HG03060 (cell line): ENCODE measurements around the gene ZBTB20.
"Not testable (repeated sequence)": the region's sequence is repeated elsewhere in the genome, so short reads cannot be mapped to it uniquely, and the experiment has no call there.

Source experiments
- ATAC-seq: cut with Tn5 transposase; IDR thresholded peaks from one replicate; pipeline ENCODE4 v1.9.1; 2021; ENCODE audit warnings: low read depth, moderate number of reproducible peaks; ENCODE audit not compliant: unreplicated experiment

The ZBTB20 gene

DNA sequence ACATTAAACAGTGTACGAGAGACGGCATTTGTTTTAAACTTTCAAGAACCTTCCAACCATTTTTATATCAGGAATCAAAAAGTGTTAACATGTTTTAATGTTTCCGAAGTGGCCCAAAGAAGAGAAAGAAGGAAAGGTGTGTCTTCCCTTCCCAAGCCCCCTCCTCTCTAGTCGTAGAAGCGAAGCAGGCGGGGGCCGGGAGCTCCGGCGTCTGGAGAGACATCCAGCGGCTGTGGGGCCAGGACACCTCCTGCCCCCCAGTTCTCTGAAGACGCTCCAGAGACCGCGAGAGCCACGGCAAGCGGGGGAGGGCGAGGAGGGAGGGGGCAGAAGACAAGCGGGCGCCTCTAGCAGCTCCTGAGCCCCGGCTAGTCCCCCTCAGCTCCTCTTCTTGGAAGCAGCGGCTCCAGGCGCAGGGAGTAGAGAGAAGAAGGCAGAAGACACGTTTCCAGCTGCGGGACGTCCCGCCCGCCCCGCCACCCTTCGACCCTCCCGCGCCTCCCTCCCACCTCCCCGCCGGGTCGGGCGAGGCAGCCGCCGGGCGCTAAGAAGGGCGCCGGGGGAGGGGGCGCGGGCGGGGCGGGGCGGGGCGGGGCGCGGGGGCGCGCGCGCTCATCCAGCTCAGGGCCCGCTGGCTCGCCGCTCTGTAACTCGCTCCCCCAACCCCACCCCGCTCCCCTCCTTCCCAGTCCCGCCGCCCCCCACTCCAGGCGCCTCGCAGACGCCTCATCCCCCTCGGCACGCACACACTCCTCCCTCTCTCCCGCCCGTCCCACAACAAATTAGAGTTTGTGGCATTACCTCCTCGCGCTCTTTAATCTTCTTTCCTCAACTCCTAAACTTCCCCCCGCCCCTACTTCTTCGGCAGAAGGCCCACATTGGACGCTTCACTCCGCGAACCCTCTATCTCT is at the start of gene ZBTB20:
Gene ZBTB20 (minus strand): TSS at position 871 of the 911 bp plus-strand sequence.
- ATAC-seq = no peak

GRCh38 chr3:115194476-115194875 is 47.4 kb upstream of the ZBTB20 start:
- no peak for ATAC-seq

GRCh38 chr3:115190747-115191146 is 43.7 kb upstream of the ZBTB20 start:
- no peak for ATAC-seq

DNA sequence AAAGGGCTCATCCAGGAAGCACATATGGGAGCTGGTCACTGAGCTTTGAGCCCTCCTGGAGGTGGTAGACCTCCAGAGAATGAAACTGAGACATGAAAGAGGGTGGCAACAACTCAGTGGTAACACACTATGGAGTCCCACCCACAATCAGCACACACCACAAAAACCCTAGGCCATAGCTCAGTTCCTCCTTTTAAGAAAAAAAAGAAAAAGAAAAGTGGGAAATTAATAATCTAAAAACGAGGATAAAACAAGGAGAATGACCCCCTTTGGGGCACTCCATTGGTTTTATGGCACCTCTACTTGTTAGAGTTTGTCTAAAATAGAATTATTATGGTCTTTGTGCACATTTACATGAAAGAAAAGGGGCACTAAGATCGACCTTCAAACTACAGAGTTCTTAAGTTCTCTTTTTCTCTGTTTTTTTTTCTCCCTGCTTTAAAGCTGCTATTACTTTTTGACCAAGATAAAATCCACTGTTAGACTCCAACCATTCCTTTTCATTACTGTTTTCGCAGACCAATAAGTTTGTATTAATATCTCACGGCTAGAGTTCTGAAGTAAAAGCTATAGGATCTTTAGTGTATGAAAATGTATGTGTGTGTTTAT is 40.2 kb upstream of the ZBTB20 start:
- ATAC-seq = peak; percentile 100

- peak; percentile 22 for ATAC-seq
These were observed 39.5 kb upstream of the ZBTB20 start for GRCh38 chr3:115186351-115187148.

GRCh38 chr3:115184859-115185572 is 37.9 kb upstream of the ZBTB20 start:
- ATAC-seq = not testable (repeated sequence)

DNA sequence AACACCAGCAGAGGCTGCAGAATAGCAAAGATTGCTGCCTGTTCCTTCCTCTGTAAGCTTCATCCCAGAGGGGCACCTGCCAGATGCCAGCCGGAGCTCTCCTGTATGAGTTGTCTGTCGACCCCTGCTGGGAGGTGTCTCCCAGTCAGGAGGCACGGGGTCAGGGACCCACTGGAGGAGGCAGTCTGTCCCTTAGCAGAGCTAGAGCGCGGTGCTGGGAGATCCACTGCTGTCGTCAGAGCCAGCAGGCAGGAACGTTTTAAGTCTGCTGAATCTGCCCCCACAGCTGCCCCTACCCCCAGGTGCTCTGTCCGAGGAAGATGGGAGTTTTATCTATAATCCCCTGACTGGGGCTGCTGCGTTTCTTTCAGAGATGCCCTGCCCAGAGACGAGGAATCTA is 31.8 kb upstream of the ZBTB20 start:
- ATAC-seq = not testable (repeated sequence)

GRCh38 chr3:115169808-115170207 is 22.7 kb upstream of the ZBTB20 start:
- no peak for ATAC-seq

DNA sequence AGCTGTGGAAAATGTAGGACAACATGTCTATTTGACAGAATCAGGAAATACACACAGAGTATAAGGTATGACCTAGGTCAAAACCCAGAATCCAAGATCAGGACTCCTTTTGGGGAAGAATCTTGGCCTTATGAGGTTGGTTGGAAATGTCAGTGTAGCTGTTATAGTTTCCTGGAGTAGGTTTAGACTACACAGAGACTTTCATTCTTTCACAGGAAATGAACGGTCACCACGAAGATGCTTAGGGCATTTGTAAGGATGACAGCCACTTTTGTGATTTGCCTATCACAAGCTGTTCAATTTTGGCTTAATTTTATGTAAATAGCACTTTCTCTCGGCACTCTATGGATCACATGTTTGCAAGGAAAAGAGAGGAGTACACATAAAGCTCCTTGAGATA is 18.6 kb upstream of the ZBTB20 start:
- no peak for ATAC-seq

DNA sequence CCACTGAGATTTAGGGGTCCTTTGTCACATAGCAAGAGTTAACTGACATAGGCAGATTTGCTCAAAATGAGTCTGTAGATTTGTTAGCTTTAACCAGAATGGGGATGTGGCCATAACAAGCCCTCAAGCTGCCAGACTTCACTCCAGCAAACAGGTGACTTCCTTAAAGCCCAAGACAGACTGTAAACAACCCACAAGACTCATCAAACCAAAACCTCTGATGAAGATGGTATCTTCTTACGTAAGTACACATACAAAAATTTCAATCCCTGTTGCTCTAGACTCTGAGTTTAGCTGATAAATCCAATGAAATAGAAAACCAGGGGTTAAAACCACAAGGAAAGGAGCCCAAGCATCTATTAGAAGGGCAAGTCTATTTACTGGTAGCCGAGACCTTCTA is 18.2 kb upstream of the ZBTB20 start:
- no peak for ATAC-seq

GRCh38 chr3:115164374-115165221 is 17.5 kb upstream of the ZBTB20 start:
- ATAC-seq = no peak

DNA sequence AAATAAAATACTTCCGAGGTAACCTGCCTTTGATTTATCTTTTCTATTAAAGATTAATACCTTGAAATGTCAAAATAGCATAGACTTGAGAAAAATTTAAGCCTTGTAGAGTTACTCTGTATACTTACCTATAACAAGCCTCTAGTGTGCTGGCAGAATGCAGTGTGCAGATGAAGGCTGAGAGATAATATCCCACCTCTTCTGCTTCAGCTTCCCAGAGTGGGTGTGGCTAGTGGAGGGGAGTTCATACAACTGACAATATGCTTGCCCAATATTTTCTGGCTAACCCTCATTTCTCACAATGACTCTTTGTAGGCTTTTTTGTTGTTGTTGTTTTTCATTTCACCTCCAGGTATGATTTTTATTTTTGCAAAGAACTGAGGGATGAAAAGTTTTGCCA is 15.7 kb upstream of the ZBTB20 start:
- no peak for ATAC-seq

DNA sequence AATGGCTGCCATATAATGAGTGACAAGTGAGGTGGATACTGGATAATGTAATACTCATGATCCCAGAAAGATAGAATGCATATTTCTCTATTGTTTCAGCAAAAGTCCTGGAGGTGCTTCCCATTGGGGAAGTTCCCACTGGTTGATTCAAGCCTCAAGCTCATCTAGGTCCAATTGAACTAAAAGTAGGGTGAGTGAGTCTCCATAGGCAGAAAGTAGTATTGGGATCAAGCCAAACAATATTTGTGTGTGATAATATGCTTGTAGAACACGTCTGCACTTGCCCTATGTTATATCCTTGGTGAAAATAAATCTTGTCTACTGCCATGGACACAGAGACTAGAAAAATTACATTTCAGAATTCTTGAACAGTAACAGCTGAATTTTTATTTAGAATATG is 14.8 kb upstream of the ZBTB20 start:
- ATAC-seq = no peak

DNA sequence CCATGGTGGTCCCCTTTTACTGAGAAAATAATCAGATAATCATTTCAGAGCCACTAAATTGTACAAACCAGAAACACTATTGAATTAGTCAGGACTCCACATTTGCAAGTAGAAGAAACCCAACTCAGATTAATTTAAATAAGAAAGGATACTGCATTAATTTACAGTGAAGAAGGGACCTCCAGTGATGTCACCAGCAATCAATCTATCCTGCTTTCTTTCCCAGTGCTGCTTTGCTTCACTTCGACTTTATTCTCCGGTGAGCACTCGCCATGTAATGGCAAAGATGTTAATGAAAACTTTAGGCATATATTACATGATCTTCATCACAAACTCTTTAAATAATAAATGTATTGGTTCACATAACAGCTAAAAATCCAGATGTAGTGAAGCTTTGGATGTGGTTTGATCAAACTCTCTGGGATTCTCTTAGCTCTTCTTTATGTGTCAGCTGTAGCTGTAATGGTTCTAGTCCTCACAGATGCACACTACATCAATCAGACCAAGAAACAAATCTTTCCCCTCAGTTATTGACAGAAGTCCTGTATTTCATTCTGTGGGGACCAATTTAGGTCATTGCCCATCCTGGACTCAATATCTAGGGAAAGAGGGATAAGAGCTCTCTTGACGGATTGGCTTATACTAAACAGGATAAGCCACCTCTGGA is 14.2 kb upstream of the ZBTB20 start:
- ATAC-seq = no peak

DNA sequence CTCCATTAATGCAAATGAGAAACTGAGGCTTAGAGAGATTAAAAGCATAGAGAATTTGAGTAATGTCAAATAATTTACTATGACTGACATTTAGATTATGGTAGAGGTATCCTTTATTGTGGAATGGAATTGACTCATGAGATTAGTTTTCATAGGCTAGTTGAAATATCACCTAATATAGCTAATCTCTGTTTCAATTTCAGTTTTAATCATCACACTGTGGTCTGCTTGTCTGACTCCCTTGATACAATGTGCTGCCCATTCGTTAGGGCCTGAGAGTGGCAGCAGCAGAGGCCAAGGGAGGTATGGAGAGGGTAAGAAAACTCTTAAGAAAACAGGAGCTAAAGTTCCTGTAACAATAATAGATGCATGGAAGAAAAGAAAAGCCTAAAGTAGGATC is 13.2 kb upstream of the ZBTB20 start:
- peak; percentile 100 for ATAC-seq

GRCh38 chr3:115156046-115156654 is 9.1 kb upstream of the ZBTB20 start:
- no peak for ATAC-seq

DNA sequence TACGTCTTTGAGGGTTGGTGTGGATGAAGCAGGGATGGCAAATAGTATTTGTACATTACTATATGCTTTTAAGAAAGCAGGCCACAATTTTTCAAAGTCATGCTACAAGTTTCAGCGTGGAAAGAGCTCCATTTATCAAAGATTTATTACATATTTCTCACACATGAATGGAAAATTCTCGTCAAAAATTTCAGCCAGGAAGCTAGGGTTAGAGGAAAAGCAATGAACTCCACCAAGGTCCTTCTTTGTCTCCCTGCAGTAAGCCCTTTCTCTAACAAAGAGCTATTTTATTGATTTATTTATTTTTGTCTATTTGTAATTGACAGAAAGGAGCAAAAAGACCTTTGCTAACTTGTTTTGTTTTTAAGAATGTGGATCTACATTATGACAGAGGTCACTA is 7.5 kb upstream of the ZBTB20 start:
- ATAC-seq = no peak

- ATAC-seq = no peak
These were observed 4.8 kb upstream of the ZBTB20 start for GRCh38 chr3:115151921-115152320.
